ENCODE results near the gene PACSIN1.
"Not testable (repeated sequence)": the region's sequence is repeated elsewhere in the genome, so short reads cannot be mapped to it uniquely, and the experiment has no call there.

Gene PACSIN1

DNA sequence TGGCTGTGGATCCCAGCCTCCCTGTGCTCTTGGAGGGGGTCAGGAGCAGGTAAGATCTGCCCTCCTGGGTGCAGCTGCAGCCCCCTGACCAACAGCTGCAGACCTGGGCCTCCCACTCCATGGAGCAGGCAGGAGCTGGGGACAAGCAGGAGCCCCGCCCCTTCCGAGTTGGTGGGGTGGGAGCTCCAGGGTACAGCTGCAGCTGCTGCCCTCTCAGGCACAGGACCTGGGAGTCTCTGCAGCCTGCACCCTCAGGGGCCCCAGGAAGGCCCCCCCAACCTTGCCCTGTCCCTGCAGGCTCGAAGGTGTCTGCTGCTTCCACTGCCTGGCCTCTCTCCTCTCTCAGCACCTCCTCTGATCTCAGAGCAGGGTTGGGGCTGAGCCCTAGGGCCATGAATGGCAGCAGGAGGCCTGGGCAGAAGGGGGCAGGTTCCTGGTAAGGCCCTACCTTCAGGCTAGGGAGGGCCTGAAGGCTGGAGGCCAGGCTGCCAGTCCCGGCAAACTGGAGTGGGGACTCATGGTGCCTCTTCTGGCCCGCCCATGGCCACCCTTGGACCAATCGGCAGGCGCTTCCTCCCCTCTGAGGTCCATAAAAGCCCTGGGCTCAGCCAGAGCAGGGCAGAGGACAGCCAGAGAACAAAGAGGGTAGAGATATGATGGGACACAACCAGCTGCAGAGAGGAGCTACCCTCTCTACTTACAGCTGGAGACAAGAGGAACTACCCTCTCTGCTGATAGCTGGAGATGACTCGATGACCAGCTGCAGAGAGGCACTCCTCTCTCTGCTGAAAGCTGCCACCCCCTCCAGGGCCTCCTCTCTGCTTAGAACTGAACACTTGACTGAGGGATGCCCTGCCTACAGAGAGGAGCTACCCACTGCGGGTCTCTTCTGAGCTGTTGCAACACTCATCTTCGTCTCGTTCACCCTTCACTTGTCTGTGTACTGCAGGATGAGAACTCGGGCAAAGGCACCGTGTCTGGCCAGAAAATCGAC, 7.8 kb upstream of the PACSIN1 start:
- no peak for DNase-seq

GRCh38 chr6:34459899-34460593, 5.8 kb upstream of the PACSIN1 start:
- no peak for DNase-seq

DNA sequence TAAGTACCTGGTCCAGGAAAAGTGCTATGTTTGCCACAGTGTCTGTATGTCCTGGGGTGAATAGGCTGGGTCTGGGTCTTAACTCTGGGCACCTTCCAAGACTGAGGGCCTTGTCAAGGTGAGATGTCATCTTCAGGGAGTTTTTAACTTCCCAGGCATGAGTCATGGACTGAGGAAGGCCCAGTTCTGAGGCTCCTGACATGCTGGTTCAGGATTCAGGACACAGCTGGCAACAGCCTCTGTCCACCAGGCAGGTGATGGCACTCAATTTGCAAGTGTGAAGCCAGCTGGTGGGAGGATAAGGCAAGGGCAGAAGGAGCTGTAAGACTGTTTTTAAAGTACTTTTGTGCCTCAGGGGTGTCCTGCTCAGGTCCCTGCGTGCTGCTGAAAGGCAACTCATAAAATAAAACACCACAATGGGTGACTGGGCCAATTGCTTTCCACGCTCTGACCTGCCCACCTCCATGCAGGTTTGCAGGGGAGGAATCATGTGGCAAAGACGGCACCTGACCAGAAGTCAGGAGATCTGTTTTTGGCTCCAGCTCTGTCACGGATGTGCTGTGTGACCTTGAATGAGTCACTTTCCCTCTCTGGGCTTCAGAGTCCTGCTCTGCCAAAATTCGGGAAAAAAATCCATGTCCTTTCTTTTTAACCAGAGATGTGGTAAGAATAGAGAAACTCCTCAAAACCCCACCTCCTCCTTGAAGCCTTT, 4.9 kb upstream of the PACSIN1 start:
- DNase-seq, result no peak

DNA sequence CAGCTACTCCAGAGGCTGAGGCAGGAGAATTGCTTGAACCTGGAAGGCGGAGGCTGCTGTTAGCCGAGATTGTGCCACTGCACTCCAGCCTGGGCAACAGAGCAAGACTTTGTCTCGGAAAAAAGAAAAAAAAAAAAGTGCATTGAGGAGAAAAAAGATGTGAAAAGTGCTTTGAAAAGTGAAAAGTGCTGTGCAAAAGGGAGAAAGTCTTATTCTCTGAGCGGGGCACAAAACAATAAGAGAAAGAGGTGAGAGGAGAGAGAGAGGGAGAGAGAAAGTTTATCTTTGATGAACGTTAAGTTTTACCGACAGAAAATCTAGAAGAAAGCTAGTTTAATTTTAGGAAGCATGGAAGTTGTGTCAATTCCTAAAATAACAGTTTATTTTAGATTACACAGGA, 3.9 kb upstream of the PACSIN1 start:
- no peak for DNase-seq

GRCh38 chr6:34462551-34462971, 3.3 kb upstream of the PACSIN1 start:
- DNase-seq, result no peak

DNA sequence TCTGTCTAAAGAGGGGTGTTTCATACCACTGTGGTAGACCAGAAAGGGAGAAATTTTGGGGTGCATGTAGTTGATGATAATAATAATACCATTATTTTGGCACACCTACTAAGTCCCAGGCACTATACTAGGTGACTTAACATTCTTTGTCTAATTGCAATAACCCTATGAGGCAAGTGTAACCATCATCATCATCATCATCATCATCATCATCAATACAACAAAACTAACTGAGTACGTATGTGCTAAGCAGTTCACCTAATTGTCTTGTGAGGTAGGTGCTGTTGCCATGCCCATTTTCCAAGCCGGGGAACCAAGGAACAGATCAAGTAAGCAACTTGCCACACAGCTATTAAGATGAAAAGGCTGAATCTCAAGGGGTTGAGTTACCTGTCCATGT, 2.6 kb upstream of the PACSIN1 start:
- no peak for DNase-seq

DNA sequence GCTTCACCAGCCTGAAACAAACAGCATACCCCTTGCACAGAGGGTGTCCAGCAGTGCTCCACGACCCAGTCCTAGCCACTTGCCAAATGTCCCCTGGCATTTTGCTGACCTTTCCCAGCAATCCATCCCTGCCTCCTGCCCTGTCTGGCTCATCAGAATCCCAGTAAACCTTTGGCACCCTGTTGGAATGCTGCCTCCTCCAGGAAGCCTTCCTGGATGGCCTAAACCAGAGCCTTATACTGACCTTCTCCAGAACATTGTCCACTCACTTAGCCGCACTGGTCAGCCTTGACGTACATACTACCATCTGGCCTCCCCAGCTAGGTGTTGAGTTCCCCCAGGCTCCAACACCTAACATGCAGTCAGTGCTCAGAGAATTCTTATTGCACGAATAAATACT, 2.0 kb upstream of the PACSIN1 start:
- no peak for DNase-seq

- no peak for DNase-seq
These were observed 638 bp downstream of the PACSIN1 start for GRCh38 chr6:34466242-34467185.

- DNase-seq, result no peak
These were observed 2.6 kb downstream of the PACSIN1 start for GRCh38 chr6:34468378-34468892.

DNA sequence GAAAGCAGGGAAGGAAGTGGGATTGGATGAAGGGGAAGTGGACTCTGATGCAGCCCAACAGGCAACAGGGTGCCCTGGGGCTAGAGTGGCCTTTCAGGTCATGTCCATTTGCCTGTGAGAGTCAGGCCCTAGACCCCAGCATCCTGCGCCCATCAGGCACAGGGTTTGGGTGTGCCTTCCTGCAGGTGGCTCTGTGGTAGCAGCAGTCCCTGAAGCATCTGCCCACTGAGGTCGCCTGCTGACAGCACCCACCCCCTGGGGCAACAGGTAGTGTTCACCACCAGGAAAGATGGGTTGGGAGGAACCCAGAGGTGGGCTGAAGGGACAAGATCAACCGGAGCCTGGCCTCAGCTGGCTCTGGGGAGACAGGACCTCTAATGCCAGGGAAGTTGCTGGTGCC, 3.6 kb downstream of the PACSIN1 start:
- DNase-seq, result no peak

- no peak for DNase-seq
These were observed 6.5 kb downstream of the PACSIN1 start for GRCh38 chr6:34472425-34472824.

DNA sequence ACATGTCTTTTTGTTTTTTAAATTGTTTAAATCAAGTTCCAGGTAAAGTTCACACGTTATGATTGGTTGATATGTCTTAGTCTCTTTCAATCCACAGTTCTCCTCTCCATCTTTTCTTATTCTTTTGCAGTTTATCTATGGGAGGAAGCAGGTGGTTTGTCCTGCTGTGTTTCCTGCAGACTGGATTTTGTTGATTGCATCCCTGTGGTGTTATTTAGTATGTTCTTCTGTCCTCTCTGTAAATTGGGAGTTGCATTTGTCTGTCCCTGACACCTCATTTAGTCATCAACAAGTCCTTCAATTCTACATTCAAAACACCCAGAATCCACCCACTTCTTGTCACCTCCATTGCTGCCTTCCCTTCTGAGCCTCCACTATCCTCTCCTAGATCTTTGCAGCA, 8.1 kb downstream of the PACSIN1 start:
- no peak for DNase-seq

- no peak for DNase-seq
These were observed 8.9 kb downstream of the PACSIN1 start for GRCh38 chr6:34474754-34475153.

GRCh38 chr6:34475238-34475682, 9.4 kb downstream of the PACSIN1 start:
- no peak for DNase-seq

GRCh38 chr6:34475767-34476328, 10.0 kb downstream of the PACSIN1 start:
- DNase-seq, result no peak

- no peak for DNase-seq
These were observed 10.6 kb downstream of the PACSIN1 start for GRCh38 chr6:34476447-34476846.

DNA sequence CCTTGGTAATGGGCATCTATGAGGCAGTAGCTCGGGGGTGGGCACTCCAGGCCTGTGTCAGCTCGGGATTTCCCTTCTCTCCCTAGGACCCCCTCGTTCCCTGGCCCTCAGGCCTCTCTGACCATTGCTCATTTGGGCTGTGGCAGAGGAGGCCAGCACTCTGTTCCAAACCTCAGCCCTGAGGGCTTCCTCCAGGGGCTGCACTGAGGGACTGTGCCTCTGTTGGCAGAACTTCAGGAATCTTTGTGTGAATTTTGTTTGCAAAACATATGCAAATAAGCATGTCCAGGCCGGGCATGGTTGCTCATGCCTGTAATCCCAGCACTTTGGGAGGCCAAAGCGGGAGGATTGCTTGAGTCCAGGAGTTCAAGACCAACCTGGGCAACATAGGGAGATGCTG, 11.0 kb downstream of the PACSIN1 start:
- DNase-seq, result no peak

- no peak for DNase-seq
These were observed 12.9 kb downstream of the PACSIN1 start for GRCh38 chr6:34478796-34479195.

DNA sequence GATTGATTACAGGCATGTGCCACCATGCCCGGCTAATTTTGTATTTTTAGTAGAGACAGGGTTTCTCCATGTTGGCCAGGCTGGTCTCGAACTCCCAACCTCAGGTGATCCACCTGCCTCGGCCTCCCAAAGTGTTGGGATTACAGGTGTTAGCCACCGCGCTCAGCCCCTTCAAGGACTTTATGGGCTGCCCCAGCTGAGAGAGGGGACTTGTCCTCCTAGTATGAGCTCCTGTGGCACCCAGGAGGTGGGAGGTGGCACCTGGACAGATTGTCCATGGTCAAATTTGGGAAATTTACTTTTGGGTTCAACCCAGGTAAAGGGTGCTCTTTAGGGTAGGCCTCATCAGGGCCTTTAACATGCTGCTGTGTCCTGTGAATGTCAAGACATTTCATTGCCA, 17.9 kb downstream of the PACSIN1 start:
- not testable (repeated sequence) for DNase-seq

DNA sequence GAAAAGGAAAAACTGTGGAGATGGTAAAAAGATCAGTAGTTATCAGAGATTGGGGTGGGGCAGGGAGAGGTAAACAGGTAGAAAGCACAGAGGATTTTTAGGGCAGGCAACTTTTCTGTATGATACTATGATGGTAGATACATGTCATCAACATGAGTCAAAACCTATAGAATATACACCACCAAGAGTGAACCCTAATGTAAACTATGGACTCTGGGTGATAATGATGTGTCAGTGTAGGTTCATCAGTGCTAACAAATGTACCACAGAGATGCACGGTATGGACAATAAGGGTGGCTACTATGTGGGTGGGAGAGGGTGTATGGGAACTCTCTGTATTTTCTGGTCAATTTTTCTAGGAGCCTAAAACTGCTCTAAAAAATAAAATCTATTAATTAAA, 18.5 kb downstream of the PACSIN1 start:
- DNase-seq, result no peak

- DNase-seq, result no peak
These were observed 19.0 kb downstream of the PACSIN1 start for GRCh38 chr6:34484899-34485298.

Data from activated gamma-delta T cell (primary cell).